Stimulated activated memory B cell treated with anti-CD40 and anti-IgM and Interleukin-4, amounts not matched to agents 10 μg/mL and 1 μg/mL and 100 μg/mL, for 72 hours (primary cell): ENCODE data around the gene CACNA1E.
"Not testable (repeated sequence)": the region's sequence is repeated elsewhere in the genome, so short reads cannot be mapped to it uniquely, and the experiment has no call there.

Experiments used
- ATAC-seq: fragments of 150-1000 bp; cut with Tn5 transposase; 2 replicates; pipeline ENCODE4 v1.10.0; 2021
- H3K27ac Mint-ChIP-seq: one replicate; pipeline ENCODE4 v1.8.0; 2022; ENCODE audit warnings: mild to moderate bottlenecking, mixed read lengths
- H3K27me3 Mint-ChIP-seq: one replicate; pipeline ENCODE4 v1.8.0; 2022; ENCODE audit warnings: mixed read lengths
- H3K36me3 Mint-ChIP-seq: one replicate; pipeline ENCODE4 v1.8.0; 2022; ENCODE audit warnings: mixed read lengths
- H3K4me1 Mint-ChIP-seq: one replicate; pipeline ENCODE4 v1.8.0; 2022; ENCODE audit warnings: mixed read lengths
- H3K4me3 Mint-ChIP-seq: one replicate; pipeline ENCODE4 v1.8.0; 2022; ENCODE audit warnings: mild to moderate bottlenecking, moderate library complexity, mixed read lengths
- H3K9me3 Mint-ChIP-seq: one replicate; pipeline ENCODE4 v1.8.0; 2022; ENCODE audit warnings: mixed read lengths

Gene CACNA1E

GRCh38 chr1:181525104-181525721 lies 41.9 kb downstream of the CACNA1E start:
- no peak overlapping the region for H3K4me3 Mint-ChIP-seq
- H3K9me3 Mint-ChIP-seq, result peaks cover 16% of the 10 kb centered on the region
- H3K27me3 Mint-ChIP-seq, result no peaks in the 10 kb centered on the region

DNA sequence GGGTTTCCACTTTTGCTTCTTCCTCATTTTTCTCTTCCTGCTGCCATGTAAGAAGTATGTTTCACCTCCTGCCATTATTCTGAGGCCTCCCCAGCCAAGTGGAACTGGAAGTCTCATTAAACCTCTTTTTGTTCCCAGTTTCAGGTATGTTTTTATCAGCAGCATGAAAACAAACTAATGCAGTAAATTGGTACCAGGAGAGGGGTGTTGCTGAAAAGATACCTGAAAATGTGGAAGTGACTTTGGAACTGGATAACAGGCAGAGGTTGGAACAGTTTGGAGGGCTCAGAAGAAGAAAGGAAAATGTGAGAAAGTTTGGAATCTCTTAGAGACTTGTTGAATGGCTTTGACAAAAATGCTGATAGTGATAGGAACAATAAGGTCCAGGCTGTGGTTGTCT lies 44.9 kb downstream of the CACNA1E start:
- Mint-ChIP-seq H3K36me3 (peaks cover 15% of the 10 kb centered on the region), H3K9me3 (peaks cover 16% of the 10 kb centered on the region)
- not testable (repeated sequence) for H3K27me3 Mint-ChIP-seq, H3K27ac Mint-ChIP-seq, ATAC-seq, H3K4me1 Mint-ChIP-seq, H3K4me3 Mint-ChIP-seq

More at GRCh38 chr1:181525104-181525721, 41.9 kb downstream of the CACNA1E start:
- H3K27ac Mint-ChIP-seq, result no peak overlapping the region
- H3K4me1 Mint-ChIP-seq, result peaks cover 5% of the 10 kb centered on the region
- no peak for ATAC-seq
- H3K36me3 Mint-ChIP-seq, result peaks cover 15% of the 10 kb centered on the region

DNA sequence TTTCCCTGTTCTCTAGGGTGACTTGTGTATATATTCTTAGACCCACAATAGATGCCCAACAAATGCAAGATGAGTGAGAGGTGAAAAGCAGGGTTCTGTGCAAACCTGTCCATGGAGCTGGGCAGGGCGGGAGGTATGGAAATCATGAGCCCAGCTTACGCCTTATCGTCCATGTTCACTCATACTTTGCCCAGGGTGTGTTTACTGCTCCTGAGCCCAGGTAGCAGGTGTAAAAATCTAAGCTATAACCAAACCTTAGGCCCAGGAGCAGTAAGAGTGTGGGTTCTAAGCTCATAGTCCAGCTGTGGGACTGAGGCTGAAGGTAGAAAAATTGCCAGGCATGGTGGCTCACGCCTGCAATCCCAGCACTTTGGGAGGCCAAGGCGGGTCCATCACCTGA lies 48.1 kb downstream of the CACNA1E start:
- peaks cover 15% of the 10 kb centered on the region for H3K36me3 Mint-ChIP-seq
- H3K4me3 Mint-ChIP-seq, result no peak overlapping the region
- no peaks in the 10 kb centered on the region for H3K27me3 Mint-ChIP-seq
- peaks cover 16% of the 10 kb centered on the region for H3K9me3 Mint-ChIP-seq
- no peak overlapping the region for H3K27ac Mint-ChIP-seq
- no peaks in the 10 kb centered on the region for H3K4me1 Mint-ChIP-seq
- no peak for ATAC-seq

GRCh38 chr1:181531951-181532600 lies 48.8 kb downstream of the CACNA1E start:
- H3K27me3 Mint-ChIP-seq, result peaks cover 3% of the 10 kb centered on the region
- H3K4me1 Mint-ChIP-seq, result no peaks in the 10 kb centered on the region
- H3K4me3 Mint-ChIP-seq, result no peak overlapping the region
- H3K36me3 Mint-ChIP-seq, result peaks cover 15% of the 10 kb centered on the region
- H3K9me3 Mint-ChIP-seq, result peaks cover 16% of the 10 kb centered on the region
- H3K27ac Mint-ChIP-seq, result no peak overlapping the region
- no peak for ATAC-seq

DNA sequence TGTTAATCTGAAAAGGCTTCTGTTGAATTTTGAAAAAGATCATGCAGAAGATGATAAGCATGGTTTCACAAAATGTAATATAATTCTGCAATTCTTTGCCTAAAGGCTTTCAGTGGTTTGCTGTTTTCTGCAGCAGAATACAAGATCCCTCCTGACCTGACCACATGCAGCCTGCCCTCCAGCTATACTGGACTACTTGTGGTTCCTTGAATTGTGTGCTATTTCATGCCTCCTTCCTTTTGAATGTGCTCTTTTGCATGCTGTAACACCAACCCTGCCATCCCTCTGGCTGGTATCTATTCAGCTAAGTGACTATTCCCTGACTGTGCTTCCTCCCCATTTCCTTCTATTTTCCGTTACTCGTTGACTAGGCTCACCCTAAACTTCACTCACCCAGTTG lies 55.5 kb downstream of the CACNA1E start:
- no peak overlapping the region for H3K4me3 Mint-ChIP-seq
- H3K27me3 Mint-ChIP-seq, result peaks cover 22% of the 10 kb centered on the region
- H3K27ac Mint-ChIP-seq, result no peak overlapping the region
- H3K9me3 Mint-ChIP-seq, result peaks cover 3% of the 10 kb centered on the region
- H3K4me1 Mint-ChIP-seq, result peaks cover 5% of the 10 kb centered on the region
- H3K36me3 Mint-ChIP-seq, result no peaks in the 10 kb centered on the region
- no peak for ATAC-seq

DNA sequence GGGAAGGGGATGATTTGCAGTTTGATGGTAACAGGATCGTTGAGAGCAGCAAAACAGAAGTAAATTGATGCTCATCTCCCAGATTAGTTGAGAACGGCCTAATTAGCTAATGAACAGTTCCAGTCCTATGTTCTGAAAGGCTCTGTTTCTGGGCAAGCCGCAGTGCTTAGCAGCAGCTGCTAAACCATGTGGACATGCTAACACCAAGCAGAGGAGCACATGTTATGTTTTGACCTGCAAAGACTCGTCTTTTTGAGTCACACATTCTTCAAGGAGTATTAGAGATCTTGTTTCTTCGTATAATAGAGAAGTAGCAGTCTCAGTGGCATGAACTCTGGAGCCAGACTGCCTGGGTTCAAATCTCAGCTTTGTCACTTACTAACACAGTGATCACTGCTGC lies 58.1 kb downstream of the CACNA1E start:
- Mint-ChIP-seq H3K27me3 (peaks cover 22% of the 10 kb centered on the region), H3K27ac (no peak overlapping the region), H3K4me1 (peaks cover 5% of the 10 kb centered on the region), H3K36me3 (no peaks in the 10 kb centered on the region), H3K4me3 (no peak overlapping the region), H3K9me3 (peaks cover 3% of the 10 kb centered on the region)
- no peak for ATAC-seq

- Mint-ChIP-seq H3K4me3 (no peak overlapping the region), H3K27me3 (peaks cover 20% of the 10 kb centered on the region), H3K36me3 (no peaks in the 10 kb centered on the region), H3K27ac (no peak overlapping the region), H3K4me1 (peaks cover 5% of the 10 kb centered on the region), H3K9me3 (peaks cover 3% of the 10 kb centered on the region)
- ATAC-seq, result no peak
Observed at GRCh38 chr1:181541947-181542346, 58.6 kb downstream of the CACNA1E start.

- H3K4me1 Mint-ChIP-seq, result not testable (repeated sequence)
Observed at GRCh38 chr1:181542406-181542805, 59.1 kb downstream of the CACNA1E start.

DNA sequence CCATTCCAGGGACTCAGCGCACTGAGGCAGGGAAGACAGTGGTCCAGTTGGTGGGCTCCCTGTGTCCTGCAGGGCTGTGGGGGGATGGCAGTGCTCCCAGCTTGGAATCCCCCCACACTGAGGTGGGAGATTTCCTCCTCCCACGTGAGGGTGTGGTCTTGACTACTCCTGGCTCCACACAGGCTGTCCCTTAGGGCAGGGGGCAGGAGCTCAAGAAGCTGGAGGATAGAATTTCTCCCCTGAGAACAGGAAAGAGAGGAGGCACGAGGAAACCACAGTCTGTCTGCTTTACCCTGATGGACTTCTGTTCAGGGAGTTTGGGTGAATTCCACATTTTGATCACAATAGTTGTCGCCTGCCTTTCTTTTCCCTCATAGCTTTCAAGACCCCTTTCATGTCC lies 62.1 kb downstream of the CACNA1E start:
- Mint-ChIP-seq H3K27me3 (peaks cover 23% of the 10 kb centered on the region), H3K36me3 (no peaks in the 10 kb centered on the region), H3K9me3 (peaks cover 5% of the 10 kb centered on the region), H3K27ac (no peak overlapping the region), H3K4me1 (peaks cover 11% of the 10 kb centered on the region), H3K4me3 (no peak overlapping the region)
- ATAC-seq, result peak; percentile 27

More at GRCh38 chr1:181542406-181542805, 59.1 kb downstream of the CACNA1E start:
- H3K4me3 Mint-ChIP-seq, H3K27ac Mint-ChIP-seq, H3K36me3 Mint-ChIP-seq, ATAC-seq, H3K9me3 Mint-ChIP-seq: not testable (repeated sequence)
- peaks cover 15% of the 10 kb centered on the region for H3K27me3 Mint-ChIP-seq

GRCh38 chr1:181548497-181548896 lies 65.2 kb downstream of the CACNA1E start:
- Mint-ChIP-seq H3K27ac (no peak overlapping the region), H3K4me3 (no peak overlapping the region), H3K36me3 (no peaks in the 10 kb centered on the region), H3K4me1 (peaks cover 6% of the 10 kb centered on the region), H3K9me3 (peaks cover 2% of the 10 kb centered on the region), H3K27me3 (peaks cover 19% of the 10 kb centered on the region)
- ATAC-seq, result no peak

- Mint-ChIP-seq H3K27ac (no peak overlapping the region), H3K4me3 (no peak overlapping the region), H3K27me3 (peaks cover 19% of the 10 kb centered on the region), H3K36me3 (no peaks in the 10 kb centered on the region), H3K4me1 (peaks cover 6% of the 10 kb centered on the region), H3K9me3 (peaks cover 2% of the 10 kb centered on the region)
- no peak for ATAC-seq
Observed at GRCh38 chr1:181551249-181551648, 67.9 kb downstream of the CACNA1E start.

- ATAC-seq, result no peak
- Mint-ChIP-seq H3K4me1 (peaks cover 6% of the 10 kb centered on the region), H3K36me3 (no peaks in the 10 kb centered on the region), H3K27me3 (peaks cover 19% of the 10 kb centered on the region), H3K4me3 (no peak overlapping the region), H3K27ac (no peak overlapping the region), H3K9me3 (peaks cover 2% of the 10 kb centered on the region)
Observed at GRCh38 chr1:181551754-181552153, 68.4 kb downstream of the CACNA1E start.

GRCh38 chr1:181554465-181554864 lies 71.1 kb downstream of the CACNA1E start:
- Mint-ChIP-seq H3K4me3 (no peak overlapping the region), H3K36me3 (no peaks in the 10 kb centered on the region), H3K4me1 (peaks cover 4% of the 10 kb centered on the region), H3K27me3 (peaks cover 11% of the 10 kb centered on the region), H3K9me3 (peaks cover 2% of the 10 kb centered on the region), H3K27ac (no peak overlapping the region)
- no peak for ATAC-seq

GRCh38 chr1:181556631-181557030 lies 73.3 kb downstream of the CACNA1E start:
- no peaks in the 10 kb centered on the region for H3K4me1 Mint-ChIP-seq
- H3K27me3 Mint-ChIP-seq, result no peaks in the 10 kb centered on the region
- ATAC-seq, result no peak
- H3K27ac Mint-ChIP-seq, result no peak overlapping the region
- H3K4me3 Mint-ChIP-seq, result no peak overlapping the region
- no peaks in the 10 kb centered on the region for H3K9me3 Mint-ChIP-seq
- no peaks in the 10 kb centered on the region for H3K36me3 Mint-ChIP-seq

- no peak for ATAC-seq
- no peak overlapping the region for H3K4me3 Mint-ChIP-seq
- H3K9me3 Mint-ChIP-seq, result no peaks in the 10 kb centered on the region
- H3K27ac Mint-ChIP-seq, result no peak overlapping the region
- no peaks in the 10 kb centered on the region for H3K4me1 Mint-ChIP-seq
- H3K36me3 Mint-ChIP-seq, result no peaks in the 10 kb centered on the region
- H3K27me3 Mint-ChIP-seq, result no peaks in the 10 kb centered on the region
Observed at GRCh38 chr1:181557313-181557712, 74.0 kb downstream of the CACNA1E start.

DNA sequence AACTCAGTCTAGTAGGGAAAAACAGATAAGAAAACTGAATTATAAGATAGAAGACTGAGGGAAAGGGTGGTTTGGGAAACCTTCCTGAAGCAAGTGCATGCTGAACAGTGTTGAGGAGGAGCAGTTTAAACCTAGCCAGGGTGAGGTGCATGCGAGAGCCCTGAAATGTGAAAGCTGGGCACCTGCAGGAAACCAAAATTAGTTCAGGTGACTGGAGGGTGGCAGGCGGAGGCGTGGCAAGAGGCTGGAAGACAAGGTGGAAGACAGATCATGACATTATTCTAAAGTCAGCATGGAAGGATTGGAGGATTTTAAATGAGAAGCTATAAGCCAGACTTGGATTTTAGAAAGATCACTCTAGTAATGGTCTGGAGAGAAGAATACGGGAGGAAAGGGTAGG lies 75.1 kb downstream of the CACNA1E start:
- Mint-ChIP-seq H3K4me3 (no peak overlapping the region), H3K27me3 (no peaks in the 10 kb centered on the region), H3K9me3 (no peaks in the 10 kb centered on the region), H3K27ac (no peak overlapping the region), H3K4me1 (no peaks in the 10 kb centered on the region), H3K36me3 (no peaks in the 10 kb centered on the region)
- ATAC-seq, result no peak
